Karpas-422 (cell line): ENCODE measurements around the gene GJC3. TPM values are rescaled to one million over a fixed set of nuclear protein-coding genes. Genes with fewer than 3 reads are reported as not detected.
"Not testable (repeated sequence)": the region's sequence is repeated elsewhere in the genome, so short reads cannot be mapped to it uniquely, and the experiment has no call there.

Experiments used
- DNase-seq: peaks from one replicate; pipeline ENCODE4 v3.0.0-alpha.2; 2015
- H2AFZ ChIP-seq: fragments of 200-600 bp; sonication (generic); 2 replicates; pipeline ENCODE4 v1.6.1; 2014; ENCODE audit warnings: antibody characterized with exemption, low read length, mixed read lengths
- H3K27ac ChIP-seq: fragments of 200-600 bp; sonication (generic); 2 replicates; pipeline ENCODE4 v1.5.1; 2014; ENCODE audit warnings: mild to moderate bottlenecking, low read length, moderate library complexity
- H3K27me3 ChIP-seq: fragments of 200-600 bp; sonication (generic); 2 replicates; pipeline ENCODE4 v1.6.1; 2014; ENCODE audit warnings: low read length, mixed read lengths
- H3K36me3 ChIP-seq: fragments of 200-600 bp; sonication (generic); 2 replicates; pipeline ENCODE4 v1.6.1; 2014; ENCODE audit warnings: low read length, mixed read lengths; ENCODE audit not compliant: insufficient read depth
- H3K4me1 ChIP-seq: fragments of 200-600 bp; sonication (generic); 2 replicates; pipeline ENCODE4 v1.6.1; 2014; ENCODE audit warnings: mild to moderate bottlenecking, low read length, mixed read lengths
- H3K4me2 ChIP-seq: fragments of 200-600 bp; sonication (generic); 2 replicates; pipeline ENCODE4 v1.6.1; 2014; ENCODE audit warnings: low read length, low read depth, mild to moderate bottlenecking; ENCODE audit not compliant: poor library complexity, severe bottlenecking
- H3K4me3 ChIP-seq: fragments of 200-600 bp; sonication (generic); 2 replicates; pipeline ENCODE4 v1.5.1; 2014; ENCODE audit warnings: mild to moderate bottlenecking, antibody characterized with exemption, low read length, mixed read lengths
- H3K79me2 ChIP-seq: fragments of 200-600 bp; sonication (generic); 2 replicates; pipeline ENCODE4 v1.6.1; 2014; ENCODE audit warnings: mild to moderate bottlenecking, low read length, mixed read lengths
- H3K9ac ChIP-seq: fragments of 200-600 bp; sonication (generic); 2 replicates; pipeline ENCODE4 v1.6.0; 2014; ENCODE audit warnings: low read length
- H3K9me2 ChIP-seq: fragments of 200-600 bp; sonication (generic), shearing (Covaris generic); replicated peaks from 2 replicates; pipeline ENCODE4 v1.6.0; 2014; ENCODE audit warnings: mild to moderate bottlenecking, low read length, moderate library complexity; ENCODE audit not compliant: insufficient read depth
- H3K9me3 ChIP-seq: fragments of 300-700, 200-600 bp; sonication (generic); 2 replicates; pipeline ENCODE4 v1.6.1; 2014; ENCODE audit warnings: low read length, mixed read lengths
- H4K20me1 ChIP-seq: fragments of 200-600 bp; sonication (generic); 2 replicates; pipeline ENCODE4 v1.6.1; 2014; ENCODE audit warnings: mild to moderate bottlenecking, antibody characterized with exemption, low read length, low read depth; ENCODE audit not compliant: insufficient read depth
- total RNA-seq: library from RNA; depleted of rRNA; stranded (reverse); fragments of >200 nt; shearing (Covaris generic); gene quantifications from 2 replicates; pipeline ENCODE4 v1.2.3, GENCODE V29; 2014; ENCODE audit warnings: low replicate concordance

GJC3 gene
- total RNA-seq, 1 experiment from 2014 or later, result not detected

DNA sequence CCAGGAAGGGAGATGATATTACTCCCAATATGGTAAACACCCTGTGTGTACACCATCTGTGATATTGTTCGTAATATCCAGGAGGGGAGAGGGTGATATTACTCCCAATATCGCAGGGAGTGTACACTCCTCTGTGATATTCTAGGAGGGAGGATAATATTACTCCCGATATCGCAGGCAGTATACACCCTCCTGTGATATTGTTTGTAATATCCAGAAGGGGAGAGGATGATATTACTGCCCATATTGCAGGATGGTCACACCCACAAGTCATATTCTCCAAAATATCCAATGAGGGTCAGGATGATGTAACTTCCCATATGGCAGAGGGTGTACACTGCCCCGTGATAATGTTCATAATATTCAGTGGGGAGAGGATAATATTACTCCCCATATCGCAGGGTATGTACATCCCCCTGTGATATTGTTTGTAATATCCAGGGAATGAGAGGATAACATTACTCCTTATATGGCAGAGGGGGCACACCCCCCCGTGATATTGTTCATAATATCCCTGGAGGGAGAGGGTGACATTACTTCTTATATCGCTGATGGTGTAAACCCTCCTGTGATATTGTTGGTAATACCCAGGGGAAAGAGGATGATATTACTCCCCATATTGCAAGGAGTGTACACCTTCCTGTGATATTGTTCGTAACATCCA lies 29.3 kb upstream of the GJC3 start:
- no peak overlapping the region for H2AFZ ChIP-seq

DNA sequence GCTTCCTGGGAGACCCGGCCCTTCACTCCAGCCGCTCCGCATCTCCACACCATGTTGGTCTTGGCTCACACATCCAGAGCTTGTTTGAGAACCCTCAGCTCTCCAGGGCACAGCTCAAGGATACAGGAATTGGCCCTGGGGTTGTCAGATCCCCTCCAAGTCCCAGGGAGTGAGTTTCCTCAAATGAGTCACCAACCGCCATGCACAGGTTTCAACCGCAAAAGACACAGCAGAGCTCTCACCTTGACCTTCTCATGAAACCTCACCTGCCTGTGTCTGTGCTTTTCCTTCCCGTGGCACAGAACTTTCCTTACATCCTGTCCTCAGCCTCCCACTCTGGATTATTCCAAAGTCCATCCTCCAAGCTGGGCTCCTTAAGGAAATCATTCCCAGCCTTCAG lies 25.8 kb upstream of the GJC3 start:
- H3K27ac ChIP-seq, result no peak overlapping the region
- no peak overlapping the region for H2AFZ ChIP-seq
- no peaks in the 10 kb centered on the region; the same call in 1 of the 2 replicates for H3K36me3 ChIP-seq
- no peaks in the 10 kb centered on the region for H3K27me3 ChIP-seq
- no peak for DNase-seq
- H3K9me3 ChIP-seq, result 0 out of 2 replicates have a peak, but pooled peaks cover 3% of the 10 kb centered on the region
- H3K4me3 ChIP-seq, result no peak overlapping the region
- H3K4me1 ChIP-seq, result peaks cover 17% of the 10 kb centered on the region
- H3K4me2 ChIP-seq, result no peak overlapping the region
- no peaks in the 10 kb centered on the region for H3K79me2 ChIP-seq
- no peaks in the 10 kb centered on the region for H4K20me1 ChIP-seq
- no peak overlapping the region for H3K9ac ChIP-seq
- H3K9me2 ChIP-seq, result no peaks in the 10 kb centered on the region

More for the DNA sequence above, 29.3 kb upstream of the GJC3 start:
- Histone ChIP-seq H4K20me1 (no peaks in the 10 kb centered on the region), H3K4me2 (no peak overlapping the region), H3K4me3 (no peak overlapping the region), H3K79me2 (no peaks in the 10 kb centered on the region), H3K4me1 (peaks cover 7% of the 10 kb centered on the region), H3K27ac (no peak overlapping the region), H3K9me3 (no peaks in the 10 kb centered on the region), H3K27me3 (no peaks in the 10 kb centered on the region), H3K9ac (no peak overlapping the region), H3K9me2 (no peaks in the 10 kb centered on the region), H3K36me3 (no peaks in the 10 kb centered on the region)
- DNase-seq, result no peak

DNA sequence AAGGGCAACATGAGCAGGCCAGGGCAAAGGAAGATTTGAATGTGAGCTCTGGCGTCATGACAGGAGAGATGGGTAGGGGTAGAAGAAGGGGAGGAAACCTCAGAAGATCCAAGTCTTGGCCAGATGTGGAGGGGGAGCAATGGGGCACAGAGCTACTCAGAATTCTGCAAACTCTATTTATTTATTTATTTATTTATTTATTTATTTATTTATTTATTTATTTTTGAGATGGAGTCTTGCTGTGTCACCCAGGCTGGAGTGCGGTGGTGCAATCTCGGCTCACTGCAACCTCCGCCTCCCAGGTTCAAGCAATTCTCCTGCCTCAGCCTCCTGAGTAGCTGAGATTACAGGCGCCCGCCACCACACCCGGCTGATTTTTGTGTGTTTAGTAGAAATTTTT lies 25.2 kb upstream of the GJC3 start:
- H2AFZ ChIP-seq, H3K9ac ChIP-seq, H3K27me3 ChIP-seq: not testable (repeated sequence)

GRCh38 chr7:99953649-99954048 lies 24.2 kb upstream of the GJC3 start:
- no peak overlapping the region for H3K9ac ChIP-seq
- no peaks in the 10 kb centered on the region; the same call in 1 of the 2 replicates for H3K36me3 ChIP-seq
- no peaks in the 10 kb centered on the region for H4K20me1 ChIP-seq
- H3K9me3 ChIP-seq, result 0 out of 2 replicates have a peak, but pooled peaks cover 3% of the 10 kb centered on the region
- no peaks in the 10 kb centered on the region for H3K27me3 ChIP-seq
- peak overlapping the region; percentile 20 for H3K4me2 ChIP-seq
- no peaks in the 10 kb centered on the region for H3K9me2 ChIP-seq
- peaks cover 33% of the 10 kb centered on the region for H3K4me1 ChIP-seq
- H2AFZ ChIP-seq, result no peak overlapping the region; the same call in 1 of the 2 replicates
- DNase-seq, result peak; percentile 55
- H3K79me2 ChIP-seq, result no peaks in the 10 kb centered on the region
- H3K27ac ChIP-seq, result no peak overlapping the region; the same call in 1 of the 2 replicates
- H3K4me3 ChIP-seq, result no peak overlapping the region

More for the DNA sequence above, 25.2 kb upstream of the GJC3 start:
- not testable (repeated sequence) for H3K79me2 ChIP-seq, H3K36me3 ChIP-seq, H3K27ac ChIP-seq, DNase-seq, H4K20me1 ChIP-seq, H3K4me3 ChIP-seq, H3K4me2 ChIP-seq, H3K9me3 ChIP-seq, H3K9me2 ChIP-seq
- peaks cover 23% of the 10 kb centered on the region for H3K4me1 ChIP-seq

DNA sequence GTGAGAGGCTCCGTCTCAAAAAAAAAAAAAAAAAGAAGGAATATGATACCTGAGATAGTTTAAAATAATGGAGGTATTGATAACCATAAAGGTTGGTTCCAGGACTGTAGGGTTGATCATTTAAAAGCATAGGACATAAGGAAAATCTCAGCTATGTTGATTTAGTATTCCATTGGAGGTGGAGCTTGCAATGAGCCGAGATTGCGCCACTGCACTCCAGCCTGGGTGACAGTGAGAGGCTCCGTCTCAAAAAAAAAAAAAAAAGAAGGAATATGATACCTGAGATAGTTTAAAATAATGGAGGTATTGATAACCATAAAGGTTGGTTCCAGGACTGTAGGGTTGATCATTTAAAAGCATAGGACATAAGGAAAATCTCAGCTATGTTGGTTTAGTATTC lies 23.2 kb upstream of the GJC3 start:
- not testable (repeated sequence) for H3K79me2 ChIP-seq, H3K9ac ChIP-seq, H4K20me1 ChIP-seq, H3K27ac ChIP-seq, H3K4me3 ChIP-seq, DNase-seq, H3K9me3 ChIP-seq, H3K27me3 ChIP-seq, H2AFZ ChIP-seq, H3K9me2 ChIP-seq, H3K4me2 ChIP-seq, H3K36me3 ChIP-seq
- peaks cover 38% of the 10 kb centered on the region for H3K4me1 ChIP-seq

- H3K27me3 ChIP-seq, H3K9me2 ChIP-seq, H3K79me2 ChIP-seq, H4K20me1 ChIP-seq, H3K36me3 ChIP-seq, H3K9ac ChIP-seq, H2AFZ ChIP-seq, H3K4me2 ChIP-seq, DNase-seq, H3K4me3 ChIP-seq, H3K9me3 ChIP-seq: not testable (repeated sequence)
- Histone ChIP-seq H3K4me1 (peaks cover 38% of the 10 kb centered on the region), H3K27ac (peak overlapping the region; percentile 62; the same call in 1 of the 2 replicates)
Observed at GRCh38 chr7:99950819-99951218, 21.4 kb upstream of the GJC3 start.

GRCh38 chr7:99949645-99950228 lies 20.3 kb upstream of the GJC3 start:
- H2AFZ ChIP-seq, result no peak overlapping the region
- no peaks in the 10 kb centered on the region for H4K20me1 ChIP-seq
- peaks cover 41% of the 10 kb centered on the region for H3K4me1 ChIP-seq
- peak overlapping the region; percentile 44 for H3K4me2 ChIP-seq
- H3K27ac ChIP-seq, result peak overlapping the region; percentile 62
- no peaks in the 10 kb centered on the region for H3K79me2 ChIP-seq
- no peaks in the 10 kb centered on the region for H3K9me2 ChIP-seq
- peak; percentile 80 for DNase-seq
- H3K9ac ChIP-seq, result no peak overlapping the region
- no peaks in the 10 kb centered on the region; the same call in 1 of the 2 replicates for H3K36me3 ChIP-seq
- no peaks in the 10 kb centered on the region for H3K27me3 ChIP-seq
- 0 out of 2 replicates have a peak, but pooled peaks cover 3% of the 10 kb centered on the region for H3K9me3 ChIP-seq
- H3K4me3 ChIP-seq, result peak overlapping the region; percentile 6; the same call in 1 of the 2 replicates

- Histone ChIP-seq H3K27me3 (no peaks in the 10 kb centered on the region), H3K9ac (no peak overlapping the region)
- DNase-seq, result no peak
Observed at GRCh38 chr7:99947608-99948007, 18.2 kb upstream of the GJC3 start.

More at GRCh38 chr7:99947608-99948007, 18.2 kb upstream of the GJC3 start:
- Histone ChIP-seq H4K20me1 (no peaks in the 10 kb centered on the region), H3K36me3 (no peaks in the 10 kb centered on the region; the same call in 1 of the 2 replicates), H2AFZ (no peak overlapping the region), H3K4me1 (peaks cover 42% of the 10 kb centered on the region), H3K79me2 (no peaks in the 10 kb centered on the region), H3K4me2 (no peak overlapping the region), H3K4me3 (no peak overlapping the region), H3K27ac (no peak overlapping the region), H3K9me2 (no peaks in the 10 kb centered on the region), H3K9me3 (0 out of 2 replicates have a peak, but pooled peaks cover 3% of the 10 kb centered on the region)
